ENCODE measurements around the gene COL4A3.

COL4A3 gene

GRCh38 chr2:227153758-227154486, 10.5 kb upstream of the COL4A3 start:
- no peaks in the 10 kb centered on the region for H3K36me3 ChIP-seq (ENCODE audit: control insufficient read depth in 1 of 2, insufficient read depth in 2 of 2, low read depth in 1 of 2, low read length in 2 of 2)
- H3K4me1 ChIP-seq (ENCODE audit: control insufficient read depth, insufficient read depth, low read depth, low read length): no peaks in the 10 kb centered on the region
- H3K79me1 ChIP-seq (replicated peaks; ENCODE audit: low read length, poor library complexity, severe bottlenecking): no peaks in the 10 kb centered on the region
- H2BK120ac ChIP-seq (ENCODE audit: low read depth, low read length): peak overlapping the region; percentile 19
- no peak overlapping the region for H3K23ac ChIP-seq (ENCODE audit: low read length in 2 of 2)
- no peak overlapping the region for H3K9ac ChIP-seq (ENCODE audit: low read length)
- WGBS: 83% methylated on average over 3 of the region's 4 CpGs
- no peak overlapping the region for H4K91ac ChIP-seq (ENCODE audit: low read length)
- no peak overlapping the region for H2AFZ ChIP-seq (ENCODE audit: low read depth, low read length)
- no peak overlapping the region for H3K27ac ChIP-seq (ENCODE audit: low read length, poor library complexity, severe bottlenecking)
- H3K27me3 ChIP-seq (ENCODE audit: control insufficient read depth in 1 of 2, insufficient read depth in 1 of 2, low read length in 2 of 2): peaks cover 0 to 6% of the 10 kb centered on the region in 2 experiments
- no peak overlapping the region for H4K8ac ChIP-seq (ENCODE audit: low read length)
- no peak overlapping the region for H2BK5ac ChIP-seq (ENCODE audit: low read depth, low read length, poor library complexity, severe bottlenecking)
- H3K4ac ChIP-seq (ENCODE audit: low read depth in 1 of 2, low read length in 2 of 2): no peak overlapping the region
- no peak overlapping the region for H3K14ac ChIP-seq (ENCODE audit: low read length in 2 of 2)
- no peaks in the 10 kb centered on the region for H3K9me3 ChIP-seq (ENCODE audit: control insufficient read depth, low read length)
- no peak for DNase-seq
- no peak overlapping the region for H2BK15ac ChIP-seq (ENCODE audit: low read depth, poor library complexity, severe bottlenecking)
- H2BK12ac ChIP-seq (ENCODE audit: low read length in 2 of 2): no peak overlapping the region
- no peak overlapping the region for H3K4me2 ChIP-seq (ENCODE audit: low read length, poor library complexity, severe bottlenecking)
- no peak overlapping the region for H3K4me3 ChIP-seq (ENCODE audit: insufficient read depth in 1 of 2, low read depth in 1 of 2, low read length in 2 of 2)
- H3K18ac ChIP-seq (ENCODE audit: low read depth in 1 of 2, low read length in 2 of 2): no peak overlapping the region
- H2AK5ac ChIP-seq (ENCODE audit: low read length, severe bottlenecking): no peak overlapping the region

GRCh38 chr2:227154986-227155774, 9.2 kb upstream of the COL4A3 start:
- Histone ChIP-seq H3K9ac (ENCODE audit: low read length) (no peak overlapping the region), H2AK5ac (ENCODE audit: low read length, severe bottlenecking) (no peak overlapping the region), H3K36me3 (ENCODE audit: control insufficient read depth in 1 of 2, insufficient read depth in 2 of 2, low read depth in 1 of 2, low read length in 2 of 2) (no peaks in the 10 kb centered on the region), H4K91ac (ENCODE audit: low read length) (no peak overlapping the region), H3K4ac (ENCODE audit: low read depth in 1 of 2, low read length in 2 of 2) (no peak overlapping the region), H2BK5ac (ENCODE audit: low read depth, low read length, poor library complexity, severe bottlenecking) (no peak overlapping the region), H2BK12ac (ENCODE audit: low read length in 2 of 2) (no peak overlapping the region), H3K4me3 (ENCODE audit: insufficient read depth in 1 of 2, low read depth in 1 of 2, low read length in 2 of 2) (no peak overlapping the region), H3K27ac (ENCODE audit: low read length, poor library complexity, severe bottlenecking) (no peak overlapping the region), H2BK120ac (ENCODE audit: low read depth, low read length) (no peak overlapping the region), H4K8ac (ENCODE audit: low read length) (no peak overlapping the region), H3K27me3 (ENCODE audit: control insufficient read depth in 1 of 2, insufficient read depth in 1 of 2, low read length in 2 of 2) (peaks cover 5 to 6% of the 10 kb centered on the region in 2 experiments), H2AFZ (ENCODE audit: low read depth, low read length) (no peak overlapping the region), H2BK15ac (ENCODE audit: low read depth, poor library complexity, severe bottlenecking) (no peak overlapping the region), H3K4me1 (ENCODE audit: control insufficient read depth, insufficient read depth, low read depth, low read length) (no peaks in the 10 kb centered on the region), H3K9me3 (ENCODE audit: control insufficient read depth, low read length) (no peaks in the 10 kb centered on the region), H3K18ac (ENCODE audit: low read depth in 1 of 2, low read length in 2 of 2) (no peak overlapping the region), H3K23ac (ENCODE audit: low read length in 2 of 2) (no peak overlapping the region), H3K14ac (ENCODE audit: low read length in 2 of 2) (no peak overlapping the region), H3K79me1 (replicated peaks; ENCODE audit: low read length, poor library complexity, severe bottlenecking) (no peaks in the 10 kb centered on the region), H3K4me2 (ENCODE audit: low read length, poor library complexity, severe bottlenecking) (no peak overlapping the region)
- no peak for DNase-seq
- 61% methylated on average over 6 of the region's 6 CpGs for WGBS

- H2BK12ac ChIP-seq (ENCODE audit: low read length in 2 of 2): no peak overlapping the region
- peaks cover 18% of the 10 kb centered on the region for H3K4me1 ChIP-seq (ENCODE audit: control insufficient read depth, insufficient read depth, low read depth, low read length)
- peaks cover 44 to 49% of the 10 kb centered on the region in 2 experiments for H3K27me3 ChIP-seq (ENCODE audit: control insufficient read depth in 1 of 2, insufficient read depth in 1 of 2, low read length in 2 of 2)
- no peak overlapping the region for H3K4ac ChIP-seq (ENCODE audit: low read depth in 1 of 2, low read length in 2 of 2)
- H2AK5ac ChIP-seq (ENCODE audit: low read length, severe bottlenecking): no peak overlapping the region
- no peak overlapping the region for H2BK5ac ChIP-seq (ENCODE audit: low read depth, low read length, poor library complexity, severe bottlenecking)
- DNase-seq: no peak
- no peak overlapping the region for H3K4me3 ChIP-seq (ENCODE audit: insufficient read depth in 1 of 2, low read depth in 1 of 2, low read length in 2 of 2)
- H4K8ac ChIP-seq (ENCODE audit: low read length): no peak overlapping the region
- H3K14ac ChIP-seq (ENCODE audit: low read length in 2 of 2): no peak overlapping the region
- H3K4me2 ChIP-seq (ENCODE audit: low read length, poor library complexity, severe bottlenecking): no peak overlapping the region
- 52% methylated on average over 2 of the region's 2 CpGs for WGBS
- no peak overlapping the region for H3K27ac ChIP-seq (ENCODE audit: low read length, poor library complexity, severe bottlenecking)
- no peak overlapping the region for H2AFZ ChIP-seq (ENCODE audit: low read depth, low read length)
- no peak overlapping the region for H2BK15ac ChIP-seq (ENCODE audit: low read depth, poor library complexity, severe bottlenecking)
- H3K36me3 ChIP-seq (ENCODE audit: control insufficient read depth in 1 of 2, insufficient read depth in 2 of 2, low read depth in 1 of 2, low read length in 2 of 2): no peaks in the 10 kb centered on the region
- no peaks in the 10 kb centered on the region for H3K79me1 ChIP-seq (replicated peaks; ENCODE audit: low read length, poor library complexity, severe bottlenecking)
- no peak overlapping the region for H3K18ac ChIP-seq (ENCODE audit: low read depth in 1 of 2, low read length in 2 of 2)
- H4K91ac ChIP-seq (ENCODE audit: low read length): no peak overlapping the region
- no peak overlapping the region for H3K23ac ChIP-seq (ENCODE audit: low read length in 2 of 2)
- no peaks in the 10 kb centered on the region for H3K9me3 ChIP-seq (ENCODE audit: control insufficient read depth, low read length)
- H2BK120ac ChIP-seq (ENCODE audit: low read depth, low read length): no peak overlapping the region
- no peak overlapping the region for H3K9ac ChIP-seq (ENCODE audit: low read length)
Observed at GRCh38 chr2:227160164-227160563, 4.3 kb upstream of the COL4A3 start.

GRCh38 chr2:227161947-227162346, 2.5 kb upstream of the COL4A3 start:
- Histone ChIP-seq H3K79me1 (replicated peaks; ENCODE audit: low read length, poor library complexity, severe bottlenecking) (no peaks in the 10 kb centered on the region), H2BK12ac (ENCODE audit: low read length in 2 of 2) (no peak overlapping the region), H2AFZ (ENCODE audit: low read depth, low read length) (no peak overlapping the region), H3K14ac (ENCODE audit: low read length in 2 of 2) (no peak overlapping the region), H3K27ac (ENCODE audit: low read length, poor library complexity, severe bottlenecking) (no peak overlapping the region), H2BK5ac (ENCODE audit: low read depth, low read length, poor library complexity, severe bottlenecking) (no peak overlapping the region), H3K23ac (ENCODE audit: low read length in 2 of 2) (no peak overlapping the region), H4K8ac (ENCODE audit: low read length) (no peak overlapping the region), H4K91ac (ENCODE audit: low read length) (no peak overlapping the region), H2BK15ac (ENCODE audit: low read depth, poor library complexity, severe bottlenecking) (no peak overlapping the region), H3K4me3 (ENCODE audit: insufficient read depth in 1 of 2, low read depth in 1 of 2, low read length in 2 of 2) (no peak overlapping the region), H3K4ac (ENCODE audit: low read depth in 1 of 2, low read length in 2 of 2) (no peak overlapping the region), H3K36me3 (ENCODE audit: control insufficient read depth in 1 of 2, insufficient read depth in 2 of 2, low read depth in 1 of 2, low read length in 2 of 2) (no peaks in the 10 kb centered on the region), H3K4me1 (ENCODE audit: control insufficient read depth, insufficient read depth, low read depth, low read length) (peaks cover 18% of the 10 kb centered on the region), H3K9me3 (ENCODE audit: control insufficient read depth, low read length) (peaks cover 8% of the 10 kb centered on the region), H3K27me3 (ENCODE audit: control insufficient read depth in 1 of 2, insufficient read depth in 1 of 2, low read length in 2 of 2) (peaks cover 57 to 66% of the 10 kb centered on the region in 2 experiments), H2BK120ac (ENCODE audit: low read depth, low read length) (no peak overlapping the region), H3K18ac (ENCODE audit: low read depth in 1 of 2, low read length in 2 of 2) (no peak overlapping the region), H3K9ac (ENCODE audit: low read length) (no peak overlapping the region), H2AK5ac (ENCODE audit: low read length, severe bottlenecking) (no peak overlapping the region), H3K4me2 (ENCODE audit: low read length, poor library complexity, severe bottlenecking) (no peak overlapping the region)
- DNase-seq: no peak

Data from mesenchymal stem cell (in vitro differentiated cells and primary cell).